GM21576 (cell line): ENCODE results near the gene RFC3.

Source experiments
- ATAC-seq: cut with Tn5 transposase; IDR thresholded peaks from one replicate; pipeline ENCODE4 v1.9.1; 2021; ENCODE audit warnings: mild to moderate bottlenecking, moderate library complexity; ENCODE audit not compliant: unreplicated experiment

RFC3 gene

GRCh38 chr13:33863188-33863789 lies 45.3 kb downstream of the RFC3 start:
- no peak for ATAC-seq

- peak; percentile 94 for ATAC-seq
Measured at GRCh38 chr13:33865945-33866344, 48.0 kb downstream of the RFC3 start.

GRCh38 chr13:33867472-33867871 lies 49.5 kb downstream of the RFC3 start:
- ATAC-seq = no peak

GRCh38 chr13:33868343-33868994 lies 50.5 kb downstream of the RFC3 start:
- no peak for ATAC-seq

GRCh38 chr13:33869005-33869404 lies 51.1 kb downstream of the RFC3 start:
- ATAC-seq = no peak

GRCh38 chr13:33870046-33870668 lies 52.2 kb downstream of the RFC3 start:
- no peak for ATAC-seq

- no peak for ATAC-seq
Measured at GRCh38 chr13:33871207-33872004, 53.5 kb downstream of the RFC3 start.

DNA sequence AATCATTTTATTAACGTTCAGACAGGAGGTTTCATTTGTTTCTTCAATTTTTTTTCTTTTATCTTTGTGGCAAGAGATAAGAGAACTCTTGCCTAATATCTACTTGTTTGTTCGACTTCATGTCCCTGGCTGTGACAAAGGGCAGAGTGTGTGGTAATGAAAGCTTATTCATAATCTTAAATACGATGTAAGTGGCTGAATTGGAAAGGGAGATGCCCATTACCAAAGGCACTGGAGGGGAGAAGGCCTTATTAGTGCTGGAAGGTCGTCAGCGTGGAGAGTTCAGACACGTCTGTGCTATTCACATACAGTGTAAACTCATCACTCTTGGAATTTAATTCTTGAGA lies 54.0 kb downstream of the RFC3 start:
- ATAC-seq = no peak

GRCh38 chr13:33873251-33873908 lies 55.4 kb downstream of the RFC3 start:
- ATAC-seq = no peak

DNA sequence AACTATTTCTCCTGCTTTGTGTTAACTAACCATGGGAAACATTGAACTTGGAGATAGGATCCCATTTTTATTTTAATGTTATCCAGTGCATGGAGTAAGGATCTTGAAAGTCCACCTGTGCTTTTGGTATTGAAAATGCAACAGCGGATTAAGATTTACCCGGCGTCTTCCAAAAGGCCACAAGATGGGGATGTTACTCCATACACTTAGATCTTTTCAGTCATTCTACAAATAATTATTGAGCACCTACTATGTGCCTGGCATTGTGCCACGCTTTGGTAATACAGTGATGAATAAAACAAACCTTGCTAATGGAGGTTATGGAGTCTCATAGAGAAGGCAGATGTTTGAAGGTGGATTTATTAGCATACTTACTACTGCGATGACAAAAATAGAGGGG lies 56.9 kb downstream of the RFC3 start:
- no peak for ATAC-seq

GRCh38 chr13:33875618-33876401 lies 57.9 kb downstream of the RFC3 start:
- ATAC-seq = no peak

DNA sequence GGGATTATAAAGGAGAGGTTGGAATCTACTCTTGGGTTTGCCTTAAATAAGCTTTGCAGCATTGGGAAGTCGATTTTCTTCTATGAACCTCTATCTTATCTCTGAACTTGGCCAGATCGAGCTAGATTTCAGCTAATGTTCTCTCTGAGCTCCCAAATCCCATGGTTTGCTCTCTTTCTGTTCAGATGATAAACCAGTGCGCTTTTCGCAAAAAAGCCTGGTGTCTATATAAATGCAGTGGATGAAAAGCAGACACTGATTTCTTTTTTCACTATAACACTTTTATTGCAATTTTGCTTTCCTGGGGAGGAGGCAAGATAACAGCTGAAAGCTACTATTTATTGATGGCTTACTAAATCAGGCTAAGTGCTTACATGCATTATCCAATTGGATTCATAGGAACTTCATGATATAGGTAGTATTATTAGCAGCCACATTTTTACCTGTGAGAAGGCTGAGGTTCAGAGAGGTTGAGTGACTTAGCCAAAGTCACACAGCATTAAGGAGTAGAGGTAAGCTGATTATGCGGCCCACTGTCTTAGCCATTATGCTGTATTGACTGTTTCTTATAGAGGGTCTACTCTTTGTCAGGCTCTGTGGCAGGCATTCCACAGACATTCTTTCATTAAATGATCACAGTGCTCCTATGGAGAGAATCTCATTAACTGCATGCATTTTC lies 58.9 kb downstream of the RFC3 start:
- no peak for ATAC-seq

DNA sequence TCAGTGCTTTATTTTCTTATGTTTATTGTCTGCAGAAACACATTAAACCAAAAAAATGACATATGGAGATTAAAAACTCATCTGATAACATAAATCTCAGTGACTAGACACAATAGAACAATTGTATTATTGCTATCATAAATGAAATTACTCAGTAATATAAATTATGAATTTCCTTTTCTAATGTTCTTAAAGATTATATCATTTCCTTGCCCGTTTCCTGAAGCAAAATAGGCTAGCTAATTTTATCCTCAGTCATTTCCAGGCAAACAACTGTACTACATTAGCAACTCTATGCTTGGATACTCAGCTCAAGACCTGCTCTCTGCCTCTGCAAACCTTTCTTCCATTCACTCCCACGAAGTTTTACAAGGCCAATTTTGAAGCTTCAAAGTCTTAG lies 61.2 kb downstream of the RFC3 start:
- no peak for ATAC-seq

DNA sequence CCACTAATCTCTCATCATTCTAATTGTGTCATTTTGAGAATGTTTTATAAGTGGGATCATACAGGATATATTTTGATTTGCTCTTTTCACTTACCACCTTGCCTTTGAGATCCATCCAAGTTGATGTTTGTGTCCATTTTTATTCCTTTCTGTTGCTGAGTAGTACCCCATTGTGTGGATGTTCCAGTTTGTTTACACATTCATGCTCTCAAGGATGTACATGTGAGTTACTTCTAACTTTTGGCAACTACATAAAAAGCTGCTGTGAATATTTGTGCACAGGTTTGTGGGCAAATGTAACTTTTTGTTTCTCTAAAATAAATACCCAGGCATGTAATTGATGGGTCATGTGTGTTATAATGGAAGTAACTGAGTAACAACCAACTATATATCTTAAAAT lies 64.9 kb downstream of the RFC3 start:
- ATAC-seq = no peak

DNA sequence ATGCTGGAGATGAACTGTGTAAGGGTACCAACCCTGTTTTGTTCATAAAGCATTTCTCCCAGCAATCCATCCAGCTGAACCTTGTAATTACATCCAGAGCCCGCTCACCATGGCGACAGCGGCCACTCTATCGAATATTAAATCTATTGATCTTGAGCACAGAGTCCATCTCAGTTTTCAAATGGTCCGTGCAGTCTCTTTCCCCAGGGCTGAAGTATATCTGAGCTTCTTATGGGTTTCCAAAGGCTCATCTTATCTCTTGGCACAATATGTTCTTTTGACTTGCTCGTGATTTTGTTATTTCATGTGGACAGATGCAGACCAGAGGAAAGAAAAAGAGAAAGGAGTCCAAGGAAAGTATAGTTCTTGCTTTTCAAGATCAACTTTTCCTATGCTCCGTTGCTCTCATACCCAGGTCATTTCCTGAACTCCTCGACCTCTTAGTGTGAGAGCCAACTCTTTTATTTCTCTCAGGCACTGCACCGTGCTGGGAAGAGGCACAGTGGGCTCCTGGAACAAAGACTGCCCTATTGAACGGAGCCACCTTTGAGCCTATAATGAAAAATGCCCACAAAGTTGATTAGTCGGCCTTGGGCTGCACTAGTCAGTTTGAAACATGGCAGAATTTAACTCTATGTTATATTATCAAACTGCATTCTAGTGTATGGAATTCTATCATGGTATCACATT lies 66.7 kb downstream of the RFC3 start:
- no peak for ATAC-seq
